HepG2 (cell line): Measurements from ENCODE around the gene RB1. TPM values are rescaled to one million over a fixed set of nuclear protein-coding genes. Genes with fewer than 3 reads are reported as not detected.

ENCODE experiments used
- ATAC-seq: fragments of 200-7000 bp; cut with Tn5 transposase; 3 replicates; pipeline ENCODE4 v1.9.1; 2020; ENCODE audit warnings: mild to moderate bottlenecking, moderate library complexity
- BruUV-seq: library from RNA; stranded (reverse); fragments of 400-500 nt; replicated peaks from 2 replicates; lab custom pipeline; 2021; lab: Mats Ljungman, UMichigan
- CTCF ChIA-PET: fragments of 300-600 bp; formaldehyde crosslinking; extraction: SDS; loops from one replicate; lab custom pipeline; 2021; ENCODE audit warnings: low total read pairs, inconsistent platforms, low intra/inter-chr PET ratio; lab: Yijun Ruan, JAX
- POLR2A ChIA-PET: fragments of 350-600 bp; sonication (Branson Sonifier 250); formaldehyde crosslinking; loops from one replicate; lab custom pipeline; 2020; ENCODE audit warnings: antibody characterized with exemption, inconsistent platforms; lab: Yijun Ruan, JAX
- DNase-seq: peaks from one replicate; pipeline ENCODE4 v3.0.0-alpha.2; 2015; ENCODE audit warnings: low spot score
- FAIRE-seq: peaks from 3 replicates; lab custom pipeline; 2011; peaks lifted over from hg19 to GRCh38; lab: Jason Lieb, UNC
- H2AFZ ChIP-seq: one replicate; pipeline ENCODE4 v1.6.1; 2011; ENCODE audit warnings: low read length, inconsistent platforms
- H3K27ac ChIP-seq: fragments of 300-600 bp; 3 replicates; pipeline ENCODE4 v1.8.0; 2011; ENCODE audit warnings: mixed run types, mild to moderate bottlenecking, mixed read lengths, low read length, inconsistent platforms; ENCODE audit not compliant: insufficient read depth; ENCODE audit errors: extremely low read length
- H3K27me3 ChIP-seq, 2 experiments: fragments of 200-600 bp in 1 of 2; 2 replicates in 1 of 2; 3 replicates in 1 of 2; pipeline versions ENCODE4 v1.6.0 to v1.8.0; 2011; ENCODE audit warnings: low read length in 2 of 2, mild to moderate bottlenecking in 2 of 2, moderate library complexity in 2 of 2, inconsistent platforms in 1 of 2; ENCODE audit not compliant: insufficient read depth in 2 of 2, control insufficient read depth in 1 of 2
- H3K36me3 ChIP-seq, 2 experiments: fragments of 200-600 bp in 1 of 2; replicated peaks in 1 of 2; 2 replicates in 1 of 2; 3 replicates in 1 of 2; pipeline versions ENCODE4 v1.5.1 to v1.8.0; 2011; ENCODE audit warnings: low read length in 2 of 2, inconsistent platforms in 1 of 2; ENCODE audit not compliant: insufficient read depth in 2 of 2, control insufficient read depth in 1 of 2
- H3K4me1 ChIP-seq: 2 replicates; pipeline ENCODE4 v1.5.1; 2012; ENCODE audit warnings: low read length, inconsistent platforms; ENCODE audit not compliant: insufficient read depth
- H3K4me2 ChIP-seq: 2 replicates; pipeline ENCODE4 v1.6.0; 2011; ENCODE audit warnings: low read depth, low read length, inconsistent platforms
- H3K4me3 ChIP-seq, 3 experiments: fragments of 200-600 bp in 1 of 3; sonication (generic), shearing (Covaris generic) in 1 of 3; replicated peaks in 1 of 3; 2 replicates each; pipeline ENCODE4 v1.5.1; 2011 to 2016; ENCODE audit warnings: low read length in 3 of 3, inconsistent platforms in 2 of 3, low read depth in 2 of 3, mild to moderate bottlenecking in 2 of 3, control low read depth in 1 of 3, mixed read lengths in 1 of 3; ENCODE audit not compliant: insufficient read depth in 1 of 3
- H3K79me2 ChIP-seq: one replicate; pipeline ENCODE4 v1.6.1; 2011; ENCODE audit warnings: low read length, inconsistent platforms; ENCODE audit not compliant: insufficient read depth
- H3K9ac ChIP-seq: 2 replicates; pipeline ENCODE4 v1.6.0; 2011; ENCODE audit warnings: mild to moderate bottlenecking, low read depth, low read length, inconsistent platforms; ENCODE audit not compliant: insufficient read depth
- H3K9me3 ChIP-seq: 2 replicates; pipeline ENCODE4 v1.5.1; 2012; ENCODE audit warnings: mild to moderate bottlenecking, low read length
- H4K20me1 ChIP-seq: 2 replicates; pipeline ENCODE4 v1.6.0; 2011; ENCODE audit warnings: inconsistent platforms, mild to moderate bottlenecking, low read length, moderate library complexity; ENCODE audit not compliant: insufficient read depth
- ARNT ChIP-seq: fragments of 450-650 bp; IDR thresholded peaks from 2 replicates; pipeline ENCODE4 v1.6.1; 2017
- CENPBD1 ChIP-seq: sonication (generic); formaldehyde crosslinking; IDR thresholded peaks from 2 replicates; pipeline ENCODE4 v1.8.0; 2022; ENCODE audit warnings: missing genetic modification reagents, low read depth, mild to moderate bottlenecking, borderline replicate concordance
- PAF1 ChIP-seq: IDR thresholded peaks from 2 replicates; pipeline ENCODE4 v1.6.1; 2016; ENCODE audit warnings: missing genetic modification reagents, missing compliant biosample characterization
- PHF5A ChIP-seq: IDR thresholded peaks from one replicate; pipeline ENCODE4 v1.6.1; 2018; ENCODE audit warnings: low read depth, missing genetic modification reagents; ENCODE audit not compliant: unreplicated experiment
- RBM39 ChIP-seq: fragments of 200-400 bp; formaldehyde crosslinking; IDR thresholded peaks from one replicate; pipeline ENCODE4 v1.6.1; 2018; ENCODE audit warnings: antibody characterized with exemption, mild to moderate bottlenecking, low read depth, low read length; ENCODE audit not compliant: poor library complexity, severe bottlenecking
- SP2 ChIP-seq: sonication (generic); formaldehyde crosslinking; IDR thresholded peaks from 2 replicates; pipeline ENCODE4 v1.5.1; 2020; ENCODE audit warnings: mild to moderate bottlenecking, missing genetic modification reagents
- TEAD2 ChIP-seq: sonication (generic); formaldehyde crosslinking; IDR thresholded peaks from 2 replicates; pipeline ENCODE4 v1.9.0; 2021; ENCODE audit warnings: missing genetic modification reagents
- TERF1 ChIP-seq: sonication (generic); formaldehyde crosslinking; IDR thresholded peaks from 2 replicates; pipeline ENCODE4 v1.8.0; 2022; ENCODE audit warnings: mild to moderate bottlenecking, missing genetic modification reagents, moderate library complexity
- ZNF142 ChIP-seq: sonication (generic); formaldehyde crosslinking; IDR thresholded peaks from 2 replicates; pipeline ENCODE4 v1.4.0; 2020; ENCODE audit warnings: missing genetic modification reagents
- ZNF205 ChIP-seq: IDR thresholded peaks from 2 replicates; pipeline ENCODE4 v1.6.1; 2018; ENCODE audit warnings: missing biosample characterization, missing genetic modification reagents
- ZNF276 ChIP-seq: sonication (generic); formaldehyde crosslinking; IDR thresholded peaks from 2 replicates; pipeline ENCODE4 v1.4.0; 2020; ENCODE audit warnings: mild to moderate bottlenecking, low read depth, missing genetic modification reagents
- ZNF326 ChIP-seq: sonication (generic); formaldehyde crosslinking; IDR thresholded peaks from 2 replicates; pipeline ENCODE4 v1.4.0; 2020; ENCODE audit warnings: missing genetic modification reagents, borderline replicate concordance
- ZNF460 ChIP-seq: sonication (generic); formaldehyde crosslinking; IDR thresholded peaks from 2 replicates; pipeline ENCODE4 v1.5.1; 2020; ENCODE audit warnings: missing genetic modification reagents, mild to moderate bottlenecking, borderline replicate concordance
- ZNF761 ChIP-seq: sonication (generic); formaldehyde crosslinking; conservative IDR thresholded peaks from 2 replicates; pipeline ENCODE4 v1.4.0; 2020; ENCODE audit warnings: mild to moderate bottlenecking, missing genetic modification reagents
- WGBS: methylation state at CpG from one replicate; pipeline ENCODE4 v1.1.6; 2017; ENCODE audit warnings: low lambda C conversion rate; 5-methylcytosine and 5-hydroxymethylcytosine counted together
- in situ Hi-C: cut with HindIII; loops from 2 replicates; pipeline ENCODE4 v1.10.0; 2017; ENCODE audit warnings: low pct_unique_long_range_greater_than_20kb; ENCODE audit not compliant: extremely low pct_ligation_motif_present
- intact Hi-C: fragments of 100-400 bp; cut with micrococcal nuclease; formaldehyde crosslinking; loops from one replicate; pipeline ENCODE4 v1.10.0; 2022; ENCODE audit not compliant: unreplicated experiment
- polyA plus RNA-seq, 8 experiments: library from polyadenylated mRNA; depleted of rRNA in 3 of 8; stranded (reverse) in 7 of 8; unstranded in 1 of 8; fragments of >200 nt; fragmentation: Illumina TruSeq in 4 of 8; extraction: Trizol in 4 of 8; gene quantifications; 2 replicates each; pipeline versions ENCODE4 v1.2.1 to v1.2.3, GENCODE V29; 2011 to 2016; ENCODE audit warnings: low read depth in 4 of 8, missing spikeins in 1 of 8, mixed read lengths in 1 of 8; ENCODE audit not compliant: insufficient read depth in 1 of 8
- total RNA-seq, 5 experiments: library from RNA; depleted of rRNA; stranded (reverse); fragments of >200 nt; fragmentation: Illumina TruSeq; extraction: Trizol; gene quantifications; 2 replicates each; pipeline ENCODE4 v1.2.3, GENCODE V29; 2016; ENCODE audit warnings: low read depth in 1 of 5

RB1 gene
- total and polyA plus RNA-seq, 2 of the 13 experiments (the other 11 are each of a cell fraction or from before 2014, with no cell fraction given) = 15.6 to 23.7 TPM

- ATAC-seq = no peak
- H3K4me1 ChIP-seq = no peaks in the 10 kb centered on the region
- H3K4me2 ChIP-seq = no peak overlapping the region
- intact Hi-C loops (no loop called here), in situ Hi-C loops (no loop called here)
- FAIRE-seq = no peak
- BruUV-seq = no TSS peak
- no peaks in the 10 kb centered on the region for H3K27me3 ChIP-seq
- H4K20me1 ChIP-seq = no peaks in the 10 kb centered on the region
- H3K27ac ChIP-seq = no peak overlapping the region
- H3K36me3 ChIP-seq = no peaks in the 10 kb centered on the region; a peak in 1 of 5 replicates
- no peak overlapping the region for H3K9ac ChIP-seq
- ChIA-PET CTCF (no interaction called here), POLR2A (no interaction called here)
- H3K79me2 ChIP-seq = no peaks in the 10 kb centered on the region
- peaks cover 13% of the 10 kb centered on the region for H3K9me3 ChIP-seq
- DNase-seq = no peak
- H2AFZ ChIP-seq = no peak overlapping the region
- no peak overlapping the region for H3K4me3 ChIP-seq
- WGBS = 90% methylated on average over 3 of the region's 3 CpGs
- TF ChIP-seq RBM39 (no peak), ZNF460 (CRISPR knock-in tag) (no peak), ZNF276 (CRISPR knock-in tag) (no peak), ZNF205 (CRISPR knock-in tag) (no peak), TEAD2 (CRISPR knock-in tag) (no peak), ARNT (no peak), PHF5A (CRISPR knock-in tag) (no peak), TERF1 (no peak), ZNF326 (CRISPR knock-in tag) (no peak), CENPBD1 (CRISPR knock-in tag) (no peak), ZNF761 (no peak), SP2 (CRISPR knock-in tag) (no peak), ZNF142 (CRISPR knock-in tag) (no peak), PAF1 (CRISPR knock-in tag) (no peak)
Measured at GRCh38 chr13:48448285-48448958, 144.9 kb downstream of the RB1 start.
